H1 (cell line): ENCODE results near the gene CX3CR1. TPM values are rescaled to one million over a fixed set of nuclear protein-coding genes. Genes with fewer than 3 reads are reported as not detected.

Experiments
- CTCF ChIA-PET: fragments of 300-600 bp; sonication (Branson Sonifier 250); formaldehyde crosslinking; loops from one replicate; lab custom pipeline; 2021; ENCODE audit not compliant: partially characterized antibody; lab: Charles Lee
- POLR2A ChIA-PET: fragments of 300-600 bp; sonication (Branson Sonifier 250); formaldehyde crosslinking; loops from one replicate; lab custom pipeline; 2021; ENCODE audit warnings: inconsistent platforms; ENCODE audit not compliant: partially characterized antibody; lab: Charles Lee
- DNase-seq, 2 experiments: peaks; one replicate each; pipeline versions ENCODE4 v3.0.0 to v3.0.0-alpha.2; 2010 to 2022; ENCODE audit warnings: low spot score in 2 of 2, low read depth in 1 of 2, mixed read lengths in 1 of 2
- FAIRE-seq: peaks from 2 replicates; lab custom pipeline; 2011; peaks lifted over from hg19 to GRCh38; lab: Jason Lieb, UNC
- H2AFZ ChIP-seq: 2 replicates; pipeline ENCODE4 v1.8.1; 2012; ENCODE audit warnings: low read length, inconsistent platforms
- H2AK5ac ChIP-seq: 2 replicates; pipeline ENCODE4 v1.6.1; 2013; ENCODE audit warnings: low read depth, low read length
- H2BK120ac ChIP-seq: replicated peaks from 2 replicates; pipeline ENCODE3; 2013; ENCODE audit warnings: low read depth, low read length, inconsistent platforms
- H2BK12ac ChIP-seq: 2 replicates; pipeline ENCODE4 v1.6.1; 2013; ENCODE audit warnings: low read depth, low read length
- H2BK15ac ChIP-seq: 2 replicates; pipeline ENCODE4 v1.6.1; 2013; ENCODE audit warnings: low read length
- H2BK20ac ChIP-seq: 2 replicates; pipeline ENCODE4 v1.6.1; 2013; ENCODE audit warnings: low read length
- H2BK5ac ChIP-seq: 2 replicates; pipeline ENCODE4 v1.6.1; 2013; ENCODE audit warnings: low read depth, low read length
- H3K14ac ChIP-seq: 2 replicates; pipeline ENCODE4 v1.6.1; 2013; ENCODE audit warnings: inconsistent platforms; ENCODE audit not compliant: insufficient read length
- H3K18ac ChIP-seq: 2 replicates; pipeline ENCODE4 v1.6.1; 2013; ENCODE audit warnings: low read length; ENCODE audit errors: extremely low read depth
- H3K23ac ChIP-seq: 2 replicates; pipeline ENCODE4 v1.6.1; 2013; ENCODE audit warnings: inconsistent platforms; ENCODE audit not compliant: insufficient read length
- H3K23me2 ChIP-seq: 2 replicates; pipeline ENCODE4 v1.6.1; 2013; ENCODE audit warnings: low read depth, low read length
- H3K27ac ChIP-seq: 2 replicates; pipeline ENCODE4 v1.6.1; 2011; ENCODE audit warnings: low read depth, low read length, inconsistent platforms
- H3K27me3 ChIP-seq, 4 experiments: replicated peaks in 1 of 4; 1 replicate in 1 of 4; 2 replicates in 3 of 4; pipeline versions ENCODE4 v1.6.1 to v1.8.1; 2011 to 2013; ENCODE audit warnings: low read length in 3 of 4, mild to moderate bottlenecking in 3 of 4, inconsistent platforms in 2 of 4, mixed read lengths in 2 of 4, moderate library complexity in 1 of 4; ENCODE audit not compliant: control insufficient read depth in 3 of 4, insufficient read depth in 3 of 4; ENCODE audit errors: extremely low read depth in 1 of 4
- H3K36me3 ChIP-seq, 4 experiments: 2 replicates each; pipeline versions ENCODE4 v1.6.1 to v1.8.1; 2011 to 2013; ENCODE audit warnings: mild to moderate bottlenecking in 4 of 4, low read length in 3 of 4, moderate library complexity in 2 of 4, control low read depth in 1 of 4, inconsistent platforms in 1 of 4; ENCODE audit not compliant: insufficient read depth in 4 of 4, control insufficient read depth in 2 of 4
- H3K4ac ChIP-seq: replicated peaks from 2 replicates; pipeline ENCODE3; 2013; ENCODE audit warnings: low read length, low read depth, mixed read lengths, inconsistent platforms; ENCODE audit not compliant: insufficient read length
- H3K4me1 ChIP-seq, 4 experiments: replicated peaks in 1 of 4; 1 replicate in 1 of 4; 2 replicates in 3 of 4; pipeline versions ENCODE4 v1.6.1 to v1.8.1; 2011 to 2013; ENCODE audit warnings: low read length in 3 of 4, inconsistent platforms in 2 of 4, mixed read lengths in 1 of 4; ENCODE audit not compliant: insufficient read depth in 4 of 4, control insufficient read depth in 3 of 4
- H3K4me2 ChIP-seq, 2 experiments: 2 replicates each; pipeline versions ENCODE4 v1.6.1 to v1.8.1; 2011 to 2013; ENCODE audit warnings: low read depth in 2 of 2, low read length in 2 of 2, control low read depth in 1 of 2, inconsistent platforms in 1 of 2, mild to moderate bottlenecking in 1 of 2; ENCODE audit not compliant: insufficient read depth in 1 of 2
- H3K4me3 ChIP-seq, 4 experiments: fragments of 200-600, 300-600 bp in 1 of 4; sonication (generic), shearing (Covaris generic), sonication (Bioruptor Twin) in 1 of 4; 2 replicates each; pipeline versions ENCODE4 v1.5.1 to v1.8.1; 2011 to 2016; ENCODE audit warnings: low read length in 4 of 4, low read depth in 3 of 4, control low read depth in 2 of 4, inconsistent platforms in 2 of 4, mild to moderate bottlenecking in 2 of 4, mixed read lengths in 1 of 4, moderate library complexity in 1 of 4; ENCODE audit not compliant: insufficient read depth in 2 of 4; ENCODE audit errors: extremely low read depth in 1 of 4
- H3K56ac ChIP-seq: replicated peaks from 2 replicates; pipeline ENCODE3; 2013; ENCODE audit warnings: low read depth, mild to moderate bottlenecking, mixed read lengths, low read length, inconsistent platforms; ENCODE audit not compliant: insufficient read length
- H3K79me1 ChIP-seq: 2 replicates; pipeline ENCODE4 v1.6.1; 2013; ENCODE audit warnings: low read depth, low read length, control low read depth
- H3K79me2 ChIP-seq, 2 experiments: 2 replicates each; pipeline versions ENCODE4 v1.6.1 to v1.8.1; 2012 to 2013; ENCODE audit warnings: low read length in 2 of 2, mild to moderate bottlenecking in 2 of 2, inconsistent platforms in 1 of 2; ENCODE audit not compliant: insufficient read depth in 2 of 2, control insufficient read depth in 1 of 2
- H3K9ac ChIP-seq, 4 experiments: replicated peaks in 1 of 4; 1 replicate in 1 of 4; 2 replicates in 3 of 4; pipeline versions ENCODE4 v1.6.1 to v1.8.1; 2011 to 2013; ENCODE audit warnings: low read depth in 3 of 4, low read length in 3 of 4, control low read depth in 2 of 4, mild to moderate bottlenecking in 2 of 4, moderate library complexity in 2 of 4, inconsistent platforms in 1 of 4; ENCODE audit errors: extremely low read depth in 1 of 4
- H3K9me3 ChIP-seq, 2 experiments: 2 replicates each; pipeline versions ENCODE4 v1.6.1 to v1.8.1; 2012 to 2013; ENCODE audit warnings: mild to moderate bottlenecking in 2 of 2, moderate library complexity in 2 of 2, control low read depth in 1 of 2, inconsistent platforms in 1 of 2, low read depth in 1 of 2, low read length in 1 of 2, mixed read lengths in 1 of 2; ENCODE audit not compliant: insufficient read depth in 2 of 2
- H4K20me1 ChIP-seq, 2 experiments: replicated peaks in 1 of 2; 2 replicates each; pipeline versions ENCODE3 to v1.8.1; 2011 to 2013; ENCODE audit warnings: inconsistent platforms in 2 of 2, low read length in 2 of 2, mild to moderate bottlenecking in 1 of 2; ENCODE audit not compliant: insufficient read depth in 2 of 2, control insufficient read depth in 1 of 2
- H4K5ac ChIP-seq: 2 replicates; pipeline ENCODE4 v1.6.1; 2013; ENCODE audit warnings: low read length, low read depth, mixed read lengths, inconsistent platforms; ENCODE audit not compliant: insufficient read length
- H4K8ac ChIP-seq: 2 replicates; pipeline ENCODE4 v1.8.0; 2013; ENCODE audit warnings: mild to moderate bottlenecking, moderate library complexity, low read length, inconsistent platforms; ENCODE audit not compliant: insufficient read depth; ENCODE audit errors: extremely low read depth
- H4K91ac ChIP-seq: replicated peaks from 2 replicates; pipeline ENCODE3; 2013; ENCODE audit warnings: low read length, mixed read lengths, inconsistent platforms; ENCODE audit not compliant: insufficient read length
- HDAC6 ChIP-seq: IDR thresholded peaks from one replicate; pipeline ENCODE4 v1.7.1; 2012; ENCODE audit warnings: low read depth, mild to moderate bottlenecking, inconsistent platforms, low read length, moderate library complexity
- polyA plus RNA-seq, 7 experiments: library from polyadenylated mRNA; depleted of rRNA in 3 of 7; stranded (reverse) in 5 of 7; unstranded in 2 of 7; fragments of >200 nt in 5 of 7; fragments of 200-250 nt in 2 of 7; gene quantifications; 1 replicate in 5 of 7; 2 replicates in 1 of 7; 4 replicates in 1 of 7; pipeline versions ENCODE4 v1.2.1 to v1.2.3, GENCODE V29; 2011 to 2013; ENCODE audit warnings: missing spikeins in 2 of 7, mixed read lengths in 2 of 7
- total RNA-seq: library from RNA; stranded (reverse); fragmentation: NEBNext Ultra II Directional; extraction: Animal tissue kit (Norgen Biotek cat#: 25700); gene quantifications from 2 replicates; pipeline ENCODE4 v1.2.1, GENCODE V29; 2021

Gene CX3CR1
- total and polyA plus RNA-seq, 2 of the 8 experiments (the other 6 are each of a cell fraction or from before 2014, with no cell fraction given) = 0.08 TPM; not detected in 1

DNA sequence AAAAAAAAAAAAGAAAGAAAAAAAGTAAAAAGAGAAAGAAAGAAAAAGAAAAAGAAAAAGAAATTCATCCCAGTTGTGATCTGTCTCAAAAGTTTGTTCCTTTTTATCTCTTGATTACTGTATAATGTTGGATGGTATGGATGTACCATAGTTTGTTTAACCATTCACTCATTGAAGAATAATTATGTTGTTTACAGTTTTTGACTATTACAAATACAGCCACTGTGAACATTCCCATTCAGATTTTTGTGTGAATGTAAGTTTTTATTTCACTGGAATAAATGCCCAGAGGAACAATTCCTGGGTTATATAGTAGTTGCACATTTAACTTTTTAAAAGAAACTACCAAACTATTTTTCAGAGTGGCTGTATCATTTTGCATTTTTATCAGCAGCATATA is 39.4 kb upstream of the CX3CR1 start:
- H4K5ac ChIP-seq = no peak overlapping the region
- DNase-seq (no peak), FAIRE-seq (no peak)
- H4K20me1 ChIP-seq = no peaks in the 10 kb centered on the region
- H2AK5ac ChIP-seq = no peak overlapping the region
- CTCF ChIA-PET = no interaction called here
- H2BK120ac ChIP-seq = no peak overlapping the region
- no peak overlapping the region for H2BK15ac ChIP-seq
- H3K14ac ChIP-seq = no peak overlapping the region
- no peaks in the 10 kb centered on the region for H3K79me1 ChIP-seq
- H3K79me2 ChIP-seq = no peaks in the 10 kb centered on the region
- no peak overlapping the region for H4K8ac ChIP-seq
- H2BK20ac ChIP-seq = no peak overlapping the region
- no peak overlapping the region for H3K18ac ChIP-seq
- no peak overlapping the region for H3K4me2 ChIP-seq
- peaks cover 0 to 3% (median 0%) of the 10 kb centered on the region in 4 experiments; a peak in 1 of 7 replicates for H3K4me1 ChIP-seq
- H3K36me3 ChIP-seq = no peaks in the 10 kb centered on the region
- H2BK12ac ChIP-seq = no peak overlapping the region
- no peak overlapping the region for H4K91ac ChIP-seq
- peaks cover 0 to 7% of the 10 kb centered on the region in 2 experiments; a peak in 1 of 4 replicates for H3K9me3 ChIP-seq
- H3K27me3 ChIP-seq = no peaks in the 10 kb centered on the region
- no peak overlapping the region for H2AFZ ChIP-seq
- no peak overlapping the region for H3K23ac ChIP-seq
- POLR2A ChIA-PET = no interaction called here
- no peak overlapping the region for H3K4me3 ChIP-seq
- H3K23me2 ChIP-seq = no peaks in the 10 kb centered on the region
- H3K4ac ChIP-seq = no peak overlapping the region
- H3K56ac ChIP-seq = no peak overlapping the region
- no peak overlapping the region for H2BK5ac ChIP-seq
- H3K9ac ChIP-seq = no peak overlapping the region
- no peak overlapping the region for H3K27ac ChIP-seq
- TF ChIP-seq HDAC6 = no peak
